GM13977 (cell line): ENCODE measurements around the gene NKX2-2.

Experiments
- DNase-seq: peaks from one replicate; pipeline ENCODE4 v3.0.0; 2012; ENCODE audit warnings: low spot score
- in situ Hi-C: fragments of 300-500 bp; cut with MboI; formaldehyde crosslinking; loops from one replicate; pipeline ENCODE4 v1.12.0; 2022; ENCODE audit warnings: low sequenced_read_pairs, low pct_unique_long_range_greater_than_20kb, mixed read lengths, inconsistent platforms; ENCODE audit not compliant: unreplicated experiment
- TF ChIP-seq, protein P1 (sequence below): IDR thresholded peaks from 2 replicates; pipeline ENCODE4 v1.5.1; 2012; ENCODE audit warnings: mild to moderate bottlenecking, control low read depth; ENCODE audit not compliant: insufficient read depth; ENCODE audit errors: extremely low read depth, missing control alignments

The NKX2-2 gene

GRCh38 chr20:21513881-21514540, at the start of gene NKX2-2:
NKX2-2 (minus strand) TSS chr20:21514064; CDS start chr20:21513669, 395 bp downstream.
- TF ChIP-seq, protein P1, sequence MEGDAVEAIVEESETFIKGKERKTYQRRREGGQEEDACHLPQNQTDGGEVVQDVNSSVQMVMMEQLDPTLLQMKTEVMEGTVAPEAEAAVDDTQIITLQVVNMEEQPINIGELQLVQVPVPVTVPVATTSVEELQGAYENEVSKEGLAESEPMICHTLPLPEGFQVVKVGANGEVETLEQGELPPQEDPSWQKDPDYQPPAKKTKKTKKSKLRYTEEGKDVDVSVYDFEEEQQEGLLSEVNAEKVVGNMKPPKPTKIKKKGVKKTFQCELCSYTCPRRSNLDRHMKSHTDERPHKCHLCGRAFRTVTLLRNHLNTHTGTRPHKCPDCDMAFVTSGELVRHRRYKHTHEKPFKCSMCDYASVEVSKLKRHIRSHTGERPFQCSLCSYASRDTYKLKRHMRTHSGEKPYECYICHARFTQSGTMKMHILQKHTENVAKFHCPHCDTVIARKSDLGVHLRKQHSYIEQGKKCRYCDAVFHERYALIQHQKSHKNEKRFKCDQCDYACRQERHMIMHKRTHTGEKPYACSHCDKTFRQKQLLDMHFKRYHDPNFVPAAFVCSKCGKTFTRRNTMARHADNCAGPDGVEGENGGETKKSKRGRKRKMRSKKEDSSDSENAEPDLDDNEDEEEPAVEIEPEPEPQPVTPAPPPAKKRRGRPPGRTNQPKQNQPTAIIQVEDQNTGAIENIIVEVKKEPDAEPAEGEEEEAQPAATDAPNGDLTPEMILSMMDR = no peak
- DNase-seq = peak; percentile 64
- in situ Hi-C loops = loop anchor here (25.0 kb wide), 2 partner anchors 402 to 1152 kb away; partner anchors contain the start of genes INSM1 and LINC00237

GRCh38 chr20:21562656-21563055, 48.8 kb upstream of the NKX2-2 start:
- in situ Hi-C loops = no loop called here
- TF ChIP-seq, protein P1 = no peak
- DNase-seq = no peak

- peak; percentile 45 for DNase-seq
- in situ Hi-C loops = no loop called here
- TF ChIP-seq, protein P1 = no peak
Measured at GRCh38 chr20:21559305-21559704, 45.4 kb upstream of the NKX2-2 start.

GRCh38 chr20:21557241-21558020, 43.6 kb upstream of the NKX2-2 start:
- no peak for DNase-seq
- TF ChIP-seq, protein P1 = no peak
- in situ Hi-C loops = no loop called here

- in situ Hi-C loops = no loop called here
- TF ChIP-seq, protein P1 = no peak
Measured at GRCh38 chr20:21556398-21556797, 42.5 kb upstream of the NKX2-2 start.

GRCh38 chr20:21555470-21556120, 41.7 kb upstream of the NKX2-2 start:
- in situ Hi-C loops = no loop called here
- TF ChIP-seq, protein P1 = no peak
- no peak for DNase-seq

More at GRCh38 chr20:21556398-21556797, 42.5 kb upstream of the NKX2-2 start:
- DNase-seq = no peak
